ENCODE data around the gene TGFBR3L. TPM values are rescaled to one million over a fixed set of nuclear protein-coding genes. Genes with fewer than 3 reads are reported as not detected.

The TGFBR3L gene
- total and polyA plus RNA-seq, 5 donors, result 2.4 to 17.6 (median 12.9) TPM

DNA sequence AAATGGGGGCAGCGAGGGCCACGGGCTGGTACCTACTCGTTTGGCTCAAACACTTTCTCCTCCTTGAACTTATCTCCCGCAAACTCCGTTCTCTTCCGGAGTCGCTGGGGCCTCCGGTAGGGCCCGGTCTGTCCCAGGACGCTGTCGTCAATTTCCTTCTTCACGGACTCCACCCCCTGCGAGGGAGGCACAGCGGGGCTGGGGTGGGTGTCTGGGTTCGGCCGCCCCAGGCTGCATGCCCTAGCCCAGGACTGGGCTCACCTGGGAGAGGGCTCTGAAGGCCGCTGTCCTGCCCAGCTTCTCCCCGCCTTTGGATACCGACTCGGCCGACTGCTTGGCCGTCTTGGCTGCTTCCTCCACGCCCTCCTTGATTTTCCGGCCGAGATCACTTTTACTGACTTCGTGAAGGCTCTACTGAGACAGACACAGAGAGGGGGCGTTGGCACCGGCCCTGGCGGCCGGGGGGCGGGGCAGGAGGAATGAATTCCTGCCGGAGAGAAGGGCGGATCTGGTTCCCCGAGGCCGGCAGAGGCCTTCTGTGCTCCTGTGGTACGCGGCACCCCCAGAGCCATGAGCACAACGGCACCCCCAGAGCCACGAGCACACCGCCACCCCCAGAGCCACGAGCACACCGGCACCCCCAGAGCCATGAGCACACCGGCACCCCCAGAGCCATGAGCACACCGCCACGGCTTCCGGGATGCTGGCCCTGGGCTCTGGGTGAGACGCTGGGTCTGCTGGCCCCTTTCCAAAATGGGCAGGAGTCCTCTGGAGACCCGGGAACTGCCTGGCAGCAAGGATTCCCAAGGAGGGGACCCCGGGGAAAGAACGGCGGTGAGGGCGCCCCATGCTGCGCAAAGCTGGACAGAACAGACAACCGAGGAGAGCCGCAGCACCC, 19.4 kb downstream of the TGFBR3L start:
- intact Hi-C loops (cut with DNase I), result no loop called here
- no peak overlapping the region for H3K4me3 ChIP-seq (ENCODE audit: low read length)
- no peaks in the 10 kb centered on the region for H3K4me1 ChIP-seq (ENCODE audit: control insufficient read depth, insufficient read depth, low read length)
- H3K9me3 ChIP-seq (ENCODE audit: control insufficient read depth, low read length), result no peaks in the 10 kb centered on the region
- 90% methylated on average over 55 of the region's 55 CpGs for WGBS
- DNase-seq (peak in 1 of 3 donors; percentile 61), ATAC-seq (no peak)
- no peak overlapping the region for H3K27ac ChIP-seq (ENCODE audit: low read length)
- H3K27me3 ChIP-seq (ENCODE audit: control insufficient read depth, insufficient read depth), result no peaks in the 10 kb centered on the region

DNA sequence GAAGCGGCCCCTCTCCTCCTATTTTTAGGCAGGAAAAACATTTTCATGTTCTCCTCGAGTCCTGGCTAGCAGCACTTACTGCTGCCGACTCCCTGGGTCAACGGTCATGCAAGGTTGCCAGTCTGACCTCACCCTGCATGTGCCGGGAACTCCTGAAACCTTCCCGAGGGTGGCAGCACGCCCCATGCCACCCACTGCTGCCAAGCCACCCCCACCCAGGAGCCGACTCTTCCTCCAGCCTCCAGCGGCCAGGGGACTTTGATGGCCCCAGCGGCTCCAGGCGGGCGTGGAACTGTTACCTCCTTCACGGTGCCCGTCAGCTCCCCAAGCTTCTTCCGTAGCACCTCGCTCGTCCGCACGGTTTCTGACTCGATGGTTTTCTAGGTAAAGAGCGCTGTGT, 20.1 kb downstream of the TGFBR3L start:
- no peaks in the 10 kb centered on the region for H3K4me1 ChIP-seq (ENCODE audit: control insufficient read depth, insufficient read depth, low read length)
- H3K27ac ChIP-seq (ENCODE audit: low read length), result no peak overlapping the region
- no peaks in the 10 kb centered on the region for H3K27me3 ChIP-seq (ENCODE audit: control insufficient read depth, insufficient read depth)
- H3K4me3 ChIP-seq (ENCODE audit: low read length), result no peak overlapping the region
- intact Hi-C loops (cut with DNase I), result no loop called here
- no peaks in the 10 kb centered on the region for H3K9me3 ChIP-seq (ENCODE audit: control insufficient read depth, low read length)
- 93% methylated on average over 21 of the region's 21 CpGs for WGBS
- ATAC-seq (no peak), DNase-seq (no peak)

DNA sequence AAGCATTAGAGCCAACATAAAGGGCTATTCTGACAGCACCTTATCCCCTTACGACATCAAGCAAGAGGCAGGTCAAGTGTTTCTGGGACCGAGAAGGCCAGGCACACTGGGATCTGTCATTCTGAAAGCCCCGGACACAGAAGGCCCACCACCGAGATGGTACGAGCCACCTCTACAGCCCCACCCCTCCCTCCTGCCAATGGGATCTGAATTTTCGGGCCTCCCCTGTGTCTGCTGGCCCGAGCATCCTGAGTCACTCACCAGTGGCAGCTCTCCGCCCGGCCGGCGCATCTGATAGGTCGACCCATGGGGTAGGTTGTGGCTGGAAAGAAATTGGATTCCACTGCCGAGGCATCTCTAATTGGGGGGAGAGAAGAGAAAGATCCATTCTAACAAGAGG, 26.2 kb downstream of the TGFBR3L start:
- intact Hi-C loops (cut with DNase I), result loop anchor here (10.0 kb wide), 2 partner anchors 64 to 314 kb away; partner anchors contain the start of gene ELAVL1 (in 1 of the 4)

DNA sequence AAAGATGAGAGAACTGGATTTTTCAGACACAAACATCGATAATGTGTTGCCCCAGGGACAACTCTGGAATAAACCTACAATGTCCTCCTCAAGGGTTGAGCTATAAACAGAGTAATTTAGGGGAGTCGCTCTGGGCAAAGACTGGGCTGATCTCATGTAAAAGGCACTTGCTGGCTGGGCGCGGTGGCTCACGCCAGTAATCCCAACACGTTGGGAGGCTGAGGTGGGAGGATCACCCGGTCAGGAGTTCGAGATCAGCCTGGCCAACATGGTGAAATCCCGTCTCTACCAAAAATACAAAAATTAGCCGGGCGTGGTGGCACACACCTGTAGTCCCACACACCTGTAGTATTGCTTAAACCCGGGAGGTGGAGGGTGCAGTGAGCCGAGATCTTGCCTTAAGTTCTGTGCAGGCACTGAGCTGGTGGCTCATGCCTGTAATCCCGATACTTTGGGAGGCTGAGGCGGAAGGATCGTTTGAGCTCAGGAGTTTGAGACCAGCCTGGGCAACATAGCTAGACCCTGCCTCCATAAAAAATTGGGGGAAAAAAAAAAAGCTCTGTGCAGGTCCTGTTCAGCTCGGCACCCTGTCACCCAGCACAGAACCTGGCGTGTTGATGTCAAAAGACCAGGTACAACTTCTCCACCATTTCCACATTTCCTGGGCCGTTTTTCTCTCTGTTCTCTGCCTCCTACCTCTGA, 27.4 kb downstream of the TGFBR3L start:
- ATAC-seq (no peak), DNase-seq (peak in 1 of 3 donors; percentile 36)
- H3K27ac ChIP-seq (ENCODE audit: low read length), result no peak overlapping the region
- WGBS, result 89% methylated on average over 19 of the region's 19 CpGs
- H3K9me3 ChIP-seq (ENCODE audit: control insufficient read depth, low read length), result no peaks in the 10 kb centered on the region
- H3K27me3 ChIP-seq (ENCODE audit: control insufficient read depth, insufficient read depth), result no peaks in the 10 kb centered on the region
- H3K4me3 ChIP-seq (ENCODE audit: low read length), result no peak overlapping the region
- intact Hi-C loops (cut with DNase I), result loop anchor here (10.0 kb wide), 2 partner anchors 63 to 313 kb away; partner anchors contain the start of gene ELAVL1 (in 1 of the 4)
- H3K4me1 ChIP-seq (ENCODE audit: control insufficient read depth, insufficient read depth, low read length), result no peaks in the 10 kb centered on the region

More for the DNA sequence above, 26.2 kb downstream of the TGFBR3L start:
- no peak for ATAC-seq
- no peak overlapping the region for H3K27ac ChIP-seq (ENCODE audit: low read length)
- H3K4me3 ChIP-seq (ENCODE audit: low read length), result no peak overlapping the region
- DNase-seq, result peak in 1 of 3 donors; percentile 51
- WGBS, result 91% methylated on average over 13 of the region's 13 CpGs
- no peaks in the 10 kb centered on the region for H3K9me3 ChIP-seq (ENCODE audit: control insufficient read depth, low read length)
- no peaks in the 10 kb centered on the region for H3K4me1 ChIP-seq (ENCODE audit: control insufficient read depth, insufficient read depth, low read length)
- no peaks in the 10 kb centered on the region for H3K27me3 ChIP-seq (ENCODE audit: control insufficient read depth, insufficient read depth)

DNA sequence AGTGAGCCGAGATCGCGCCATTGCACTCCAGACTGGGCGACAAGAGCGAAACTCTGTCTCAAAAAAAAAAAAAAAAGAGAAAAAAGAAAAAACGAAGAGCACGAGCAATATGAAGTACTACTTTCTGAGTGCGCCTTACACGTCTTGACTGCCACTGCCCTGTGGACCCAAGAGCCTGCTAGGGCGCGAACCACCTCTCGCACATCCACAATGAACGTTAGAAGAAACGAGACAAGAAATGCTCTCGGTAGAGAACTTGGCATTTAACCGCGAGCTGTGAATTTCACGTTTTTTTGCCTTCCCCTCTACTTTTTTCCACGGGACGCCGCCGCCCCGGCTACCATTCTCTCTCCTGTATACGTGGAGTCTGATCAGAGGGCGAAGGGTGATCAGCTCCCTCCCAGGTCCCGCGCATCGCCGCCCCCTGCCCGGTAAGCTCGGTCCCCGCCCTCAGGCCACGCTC, 28.4 kb downstream of the TGFBR3L start:
- no peaks in the 10 kb centered on the region for H3K4me1 ChIP-seq (ENCODE audit: control insufficient read depth, insufficient read depth, low read length)
- H3K27ac ChIP-seq (ENCODE audit: low read length), result peak overlapping the region; percentile 87
- H3K27me3 ChIP-seq (ENCODE audit: control insufficient read depth, insufficient read depth), result no peaks in the 10 kb centered on the region
- H3K9me3 ChIP-seq (ENCODE audit: control insufficient read depth, low read length), result no peaks in the 10 kb centered on the region
- 5% methylated on average over 33 of the region's 33 CpGs for WGBS
- ATAC-seq (peak; percentile 15 to 41), DNase-seq (no peak)
- peak overlapping the region; percentile 63 for H3K4me3 ChIP-seq (ENCODE audit: low read length)
- intact Hi-C loops (cut with DNase I), result loop anchor here (10.0 kb wide), 2 partner anchors 62 to 312 kb away; partner anchors contain the start of gene ELAVL1 (in 1 of the 4)

DNA sequence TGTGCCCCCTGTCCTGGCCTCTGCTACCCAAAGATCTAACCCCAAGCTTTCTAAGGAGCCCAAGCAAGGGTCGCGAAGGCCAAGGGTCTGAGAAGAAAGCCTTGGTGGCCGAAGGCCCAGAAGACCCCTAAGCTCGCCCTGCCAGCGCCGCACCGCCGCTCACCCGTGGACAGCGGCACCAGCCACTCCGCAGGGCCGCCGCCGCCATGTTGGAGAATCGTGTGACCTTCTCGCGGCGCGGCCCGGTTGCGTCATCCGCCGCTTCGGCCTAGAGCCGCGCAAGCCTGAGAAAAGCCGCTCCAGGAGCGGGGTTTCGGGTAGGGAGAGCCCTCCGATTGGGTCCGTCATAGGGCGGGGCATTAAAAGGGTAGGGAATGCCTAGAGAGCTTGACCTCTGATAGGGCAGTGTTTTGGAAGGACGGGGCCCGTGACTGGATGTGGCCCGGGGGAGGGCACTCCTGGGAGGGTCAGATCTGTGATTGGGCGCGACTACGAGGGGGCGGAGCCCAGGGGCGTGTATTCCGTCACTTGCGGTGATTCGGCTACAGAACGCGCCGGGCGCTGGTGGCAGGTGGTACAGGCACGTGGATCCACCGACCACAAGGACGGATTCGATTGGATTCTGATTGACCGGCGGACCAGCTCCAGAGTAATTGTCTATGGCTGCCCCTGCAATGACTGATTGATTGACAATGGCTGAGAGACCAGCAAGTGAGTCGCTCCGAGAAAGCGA, 29.0 kb downstream of the TGFBR3L start, which contains the start of gene TIMM44:
TSS of gene TIMM44 (minus strand) at position 223 of the 733 bp plus-strand sequence. CDS start at position 208, 15 bp downstream.
- peak; percentile 99 for ATAC-seq
- no peaks in the 10 kb centered on the region for H3K4me1 ChIP-seq (ENCODE audit: control insufficient read depth, insufficient read depth, low read length)

DNA sequence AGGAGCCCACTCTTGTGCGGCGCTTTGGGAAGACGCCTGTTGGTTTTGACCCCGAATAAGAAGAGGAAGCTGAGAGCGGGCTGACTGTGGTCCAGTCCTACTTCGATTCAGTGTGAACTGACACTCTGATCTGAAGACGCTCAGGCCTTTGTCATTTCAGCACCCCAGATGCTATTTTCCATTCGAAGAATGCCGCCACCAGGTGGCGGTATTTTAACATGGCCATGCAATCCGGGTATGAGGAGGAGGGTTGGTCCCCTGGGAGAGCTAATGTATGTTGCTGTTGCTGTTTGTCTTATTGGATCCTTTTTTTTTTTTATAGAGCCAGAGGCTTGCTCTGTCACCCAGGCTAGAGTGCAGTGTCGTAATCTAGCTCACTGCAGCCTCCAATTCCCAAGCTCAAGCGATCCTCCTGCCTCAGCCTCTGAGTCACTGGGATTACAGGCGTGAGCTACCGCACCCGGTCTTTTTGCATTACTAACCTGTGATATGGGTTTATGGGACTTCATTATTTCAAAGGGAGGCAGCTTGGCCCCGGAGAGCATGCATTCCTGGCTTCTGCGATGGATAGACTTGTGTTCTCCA, 29.6 kb downstream of the TGFBR3L start:
- Histone ChIP-seq H3K27ac (ENCODE audit: low read length) (peak overlapping the region; percentile 91), H3K9me3 (ENCODE audit: control insufficient read depth, low read length) (no peaks in the 10 kb centered on the region), H3K27me3 (ENCODE audit: control insufficient read depth, insufficient read depth) (no peaks in the 10 kb centered on the region), H3K4me1 (ENCODE audit: control insufficient read depth, insufficient read depth, low read length) (no peaks in the 10 kb centered on the region), H3K4me3 (ENCODE audit: low read length) (peak overlapping the region; percentile 58)
- peak; percentile 87 to 97 (median 89) for DNase-seq
- intact Hi-C loops (cut with DNase I), result loop anchor here (10.0 kb wide), 2 partner anchors 61 to 311 kb away; partner anchors contain the start of gene ELAVL1 (in 1 of the 4)
- WGBS, result 28% methylated on average over 18 of the region's 18 CpGs
- peak; percentile 71 for ATAC-seq

More for the DNA sequence above, 29.0 kb downstream of the TGFBR3L start, which contains the start of gene TIMM44:
- intact Hi-C loops (cut with DNase I), result loop anchor here (10.0 kb wide), 2 partner anchors 61 to 311 kb away; partner anchors contain the start of gene ELAVL1 (in 1 of the 4)
- peak within 1 kb of the TSS; percentile 63 for H3K4me3 ChIP-seq (ENCODE audit: low read length)
- no peaks in the 10 kb centered on the region for H3K27me3 ChIP-seq (ENCODE audit: control insufficient read depth, insufficient read depth)
- under 1% methylated on average over 56 of the region's 56 CpGs for WGBS
- H3K9me3 ChIP-seq (ENCODE audit: control insufficient read depth, low read length), result no peaks in the 10 kb centered on the region
- H3K27ac ChIP-seq (ENCODE audit: low read length), result peak within 1 kb of the TSS; percentile 91
- DNase-seq, result peak; percentile 99

DNA sequence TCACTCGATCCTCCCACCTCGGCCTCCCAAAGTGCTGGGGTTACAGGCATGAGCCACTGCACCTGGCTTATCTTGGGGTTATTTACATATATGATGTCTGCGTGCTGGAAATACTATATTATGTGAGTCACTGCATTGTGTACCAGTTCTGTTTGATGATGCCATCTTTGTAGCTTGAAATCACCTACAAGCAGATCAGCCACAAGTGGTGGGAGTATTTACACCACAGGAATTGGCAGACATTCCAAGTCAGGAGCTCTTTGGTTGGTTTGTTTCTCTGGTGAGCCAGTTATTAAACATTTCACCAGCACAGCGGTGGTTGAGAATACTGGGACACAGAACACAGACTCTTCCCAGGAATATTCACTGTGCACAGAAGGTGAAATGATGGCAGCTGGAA, 33.3 kb downstream of the TGFBR3L start:
- no peak for DNase-seq
- H3K4me3 ChIP-seq (ENCODE audit: low read length), result no peak overlapping the region
- WGBS, result 96% methylated on average over 4 of the region's 4 CpGs
- intact Hi-C loops (cut with DNase I), result loop anchor here (5.0 to 10.0 kb wide), 3 partner anchors 57 to 307 kb away; partner anchors contain the start of gene ELAVL1 (in 1 of the 4)
- no peaks in the 10 kb centered on the region for H3K4me1 ChIP-seq (ENCODE audit: control insufficient read depth, insufficient read depth, low read length)
- ATAC-seq, result no peak
- H3K27me3 ChIP-seq (ENCODE audit: control insufficient read depth, insufficient read depth), result no peaks in the 10 kb centered on the region
- H3K27ac ChIP-seq (ENCODE audit: low read length), result no peak overlapping the region
- no peaks in the 10 kb centered on the region for H3K9me3 ChIP-seq (ENCODE audit: control insufficient read depth, low read length)

DNA sequence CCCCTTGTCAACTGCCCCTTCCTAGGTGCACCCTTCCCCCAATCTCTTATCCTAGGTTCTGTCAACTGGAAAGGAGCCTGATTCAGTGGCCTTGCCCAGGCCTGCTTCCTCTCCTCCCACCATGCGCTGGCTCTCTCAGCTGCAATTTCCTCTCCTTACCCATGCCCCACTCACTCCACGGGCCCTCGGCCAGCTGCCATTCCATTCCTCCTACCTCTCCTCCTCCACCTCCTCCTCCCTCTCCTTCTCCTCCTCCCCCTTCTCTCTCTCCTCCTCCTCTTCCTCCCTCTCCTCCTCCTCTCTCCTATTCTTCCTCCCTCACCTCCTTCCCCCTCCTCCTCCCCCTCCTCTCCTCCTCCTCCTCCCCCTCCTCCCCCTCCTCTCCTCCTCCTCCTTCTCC, 38.4 kb downstream of the TGFBR3L start:
- Histone ChIP-seq H3K27me3 (ENCODE audit: control insufficient read depth, insufficient read depth) (no peaks in the 10 kb centered on the region), H3K4me1 (ENCODE audit: control insufficient read depth, insufficient read depth, low read length) (no peaks in the 10 kb centered on the region), H3K9me3 (ENCODE audit: control insufficient read depth, low read length) (no peaks in the 10 kb centered on the region), H3K4me3 (ENCODE audit: low read length) (no peak overlapping the region), H3K27ac (ENCODE audit: low read length) (no peak overlapping the region)
- WGBS, result 11% methylated on average over 3 of the region's 3 CpGs
- intact Hi-C loops (cut with DNase I), result no loop called here
- DNase-seq (peak in 1 of 3 donors; percentile 38), ATAC-seq (peak in 1 of 2 donors; percentile 18)

DNA sequence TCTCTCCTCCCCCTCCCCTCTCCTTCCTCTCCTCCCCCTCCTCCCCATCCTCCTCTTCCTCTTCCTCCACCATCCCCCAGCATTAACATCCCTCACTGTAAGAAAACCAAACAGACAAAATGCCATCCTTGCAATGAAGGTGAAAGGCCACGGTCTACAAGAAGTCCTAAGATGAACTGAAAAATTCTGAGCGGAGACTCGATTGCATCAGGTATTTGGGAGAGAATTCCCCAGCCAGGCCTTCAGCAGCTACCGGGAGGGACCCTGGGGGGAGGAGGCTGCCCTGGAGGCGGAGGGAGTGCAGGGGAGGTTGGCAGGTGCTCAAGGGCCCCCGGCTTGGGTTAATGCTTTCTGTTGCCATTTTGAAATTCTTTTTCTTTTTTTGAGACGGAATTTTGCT, 38.9 kb downstream of the TGFBR3L start:
- intact Hi-C loops (cut with DNase I), result no loop called here

More for the DNA sequence above, 38.9 kb downstream of the TGFBR3L start:
- Histone ChIP-seq H3K9me3 (ENCODE audit: control insufficient read depth, low read length) (no peaks in the 10 kb centered on the region), H3K4me3 (ENCODE audit: low read length) (no peak overlapping the region), H3K27ac (ENCODE audit: low read length) (no peak overlapping the region), H3K27me3 (ENCODE audit: control insufficient read depth, insufficient read depth) (no peaks in the 10 kb centered on the region), H3K4me1 (ENCODE audit: control insufficient read depth, insufficient read depth, low read length) (no peaks in the 10 kb centered on the region)
- ATAC-seq (no peak), DNase-seq (peak in 1 of 3 donors; percentile 18)
- 76% methylated on average over 7 of the region's 7 CpGs for WGBS
